KOPT-K1 (cell line): ENCODE data around the gene CCR2.

Source experiments
- H3K27ac ChIP-seq: fragments of 200-600 bp; sonication (generic); 2 replicates; pipeline ENCODE4 v1.5.1; 2016; ENCODE audit warnings: antibody characterized with exemption, mild to moderate bottlenecking, low read depth, low read length; ENCODE audit not compliant: poor library complexity, severe bottlenecking
- H3K36me3 ChIP-seq: fragments of 200-600 bp; sonication (generic); 2 replicates; pipeline ENCODE4 v1.5.1; 2017; ENCODE audit warnings: antibody characterized with exemption, mild to moderate bottlenecking, low read length, moderate library complexity; ENCODE audit not compliant: insufficient read depth
- H3K9me3 ChIP-seq: fragments of 200-600 bp; sonication (generic); 2 replicates; pipeline ENCODE4 v1.5.1; 2017; ENCODE audit warnings: antibody characterized with exemption, low read length, mild to moderate bottlenecking; ENCODE audit not compliant: insufficient read depth, poor library complexity, severe bottlenecking

CCR2 gene

GRCh38 chr3:46365737-46366524, 12.0 kb downstream of the CCR2 start:
- H3K9me3 ChIP-seq: no peaks in the 10 kb centered on the region
- H3K36me3 ChIP-seq: no peaks in the 10 kb centered on the region
- no peak overlapping the region for H3K27ac ChIP-seq

DNA sequence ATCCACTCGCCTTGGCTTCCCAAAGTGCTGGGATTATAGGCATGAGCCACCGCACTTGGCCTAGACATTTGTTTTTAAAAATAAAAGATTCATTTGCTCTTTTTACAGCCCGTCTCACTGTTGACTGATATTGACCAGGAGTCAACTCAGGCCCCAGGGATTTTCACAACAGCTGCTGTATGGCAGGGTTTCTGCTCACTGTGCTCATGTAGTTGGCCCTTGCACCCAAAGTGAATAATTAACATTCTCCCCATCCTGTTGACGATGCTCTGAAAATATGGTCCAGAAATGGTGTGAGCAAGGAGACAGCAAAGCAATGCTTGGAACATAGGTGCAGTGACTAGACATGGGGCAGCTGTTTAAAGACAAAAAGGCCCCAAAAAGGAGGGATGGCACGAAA, 13.9 kb downstream of the CCR2 start:
- Histone ChIP-seq H3K36me3 (no peaks in the 10 kb centered on the region), H3K27ac (no peak overlapping the region), H3K9me3 (no peaks in the 10 kb centered on the region)

- Histone ChIP-seq H3K27ac (no peak overlapping the region), H3K36me3 (no peaks in the 10 kb centered on the region), H3K9me3 (no peaks in the 10 kb centered on the region)
Observed at GRCh38 chr3:46368569-46368968, 14.7 kb downstream of the CCR2 start.

DNA sequence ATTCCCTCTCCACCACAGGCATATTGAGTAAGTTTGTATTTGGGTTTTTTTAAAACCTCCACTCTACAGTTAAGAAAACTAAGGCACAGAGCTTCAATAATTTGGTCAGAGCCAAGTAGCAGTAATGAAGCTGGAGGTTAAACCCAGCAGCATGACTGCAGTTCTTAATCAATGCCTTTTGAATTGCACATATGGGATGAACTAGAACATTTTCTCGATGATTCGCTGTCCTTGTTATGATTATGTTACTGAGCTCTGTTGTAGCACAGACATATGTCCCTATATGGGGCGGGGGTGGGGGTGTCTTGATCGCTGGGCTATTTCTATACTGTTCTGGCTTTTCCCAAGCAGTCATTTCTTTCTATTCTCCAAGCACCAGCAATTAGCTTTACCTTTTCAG, 15.2 kb downstream of the CCR2 start:
- Histone ChIP-seq H3K27ac (peak overlapping the region; percentile 34), H3K9me3 (no peaks in the 10 kb centered on the region), H3K36me3 (no peaks in the 10 kb centered on the region)

- H3K36me3 ChIP-seq: no peaks in the 10 kb centered on the region
- no peaks in the 10 kb centered on the region for H3K9me3 ChIP-seq
- peak overlapping the region; percentile 34 for H3K27ac ChIP-seq
Observed at GRCh38 chr3:46369675-46370132, 15.8 kb downstream of the CCR2 start.

DNA sequence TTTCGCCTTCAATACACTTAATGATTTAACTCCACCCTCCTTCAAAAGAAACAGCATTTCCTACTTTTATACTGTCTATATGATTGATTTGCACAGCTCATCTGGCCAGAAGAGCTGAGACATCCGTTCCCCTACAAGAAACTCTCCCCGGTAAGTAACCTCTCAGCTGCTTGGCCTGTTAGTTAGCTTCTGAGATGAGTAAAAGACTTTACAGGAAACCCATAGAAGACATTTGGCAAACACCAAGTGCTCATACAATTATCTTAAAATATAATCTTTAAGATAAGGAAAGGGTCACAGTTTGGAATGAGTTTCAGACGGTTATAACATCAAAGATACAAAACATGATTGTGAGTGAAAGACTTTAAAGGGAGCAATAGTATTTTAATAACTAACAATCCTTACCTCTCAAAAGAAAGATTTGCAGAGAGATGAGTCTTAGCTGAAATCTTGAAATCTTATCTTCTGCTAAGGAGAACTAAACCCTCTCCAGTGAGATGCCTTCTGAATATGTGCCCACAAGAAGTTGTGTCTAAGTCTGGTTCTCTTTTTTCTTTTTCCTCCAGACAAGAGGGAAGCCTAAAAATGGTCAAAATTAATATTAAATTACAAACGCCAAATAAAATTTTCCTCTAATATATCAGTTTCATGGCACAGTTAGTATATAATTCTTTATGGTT, 17.1 kb downstream of the CCR2 start, which contains the start of gene CCR5:
Gene CCR5 (plus strand): TSS at position 108 of the 680 bp plus-strand sequence. CDS start 1,957 bp downstream, outside the sequence.
- peak within 1 kb of the TSS; percentile 34 for H3K27ac ChIP-seq
- no peaks in the 10 kb centered on the region for H3K36me3 ChIP-seq
- no peaks in the 10 kb centered on the region for H3K9me3 ChIP-seq

GRCh38 chr3:46371519-46372340, 17.8 kb downstream of the CCR2 start:
- Histone ChIP-seq H3K27ac (peak overlapping the region; percentile 34), H3K36me3 (no peaks in the 10 kb centered on the region), H3K9me3 (no peaks in the 10 kb centered on the region)

DNA sequence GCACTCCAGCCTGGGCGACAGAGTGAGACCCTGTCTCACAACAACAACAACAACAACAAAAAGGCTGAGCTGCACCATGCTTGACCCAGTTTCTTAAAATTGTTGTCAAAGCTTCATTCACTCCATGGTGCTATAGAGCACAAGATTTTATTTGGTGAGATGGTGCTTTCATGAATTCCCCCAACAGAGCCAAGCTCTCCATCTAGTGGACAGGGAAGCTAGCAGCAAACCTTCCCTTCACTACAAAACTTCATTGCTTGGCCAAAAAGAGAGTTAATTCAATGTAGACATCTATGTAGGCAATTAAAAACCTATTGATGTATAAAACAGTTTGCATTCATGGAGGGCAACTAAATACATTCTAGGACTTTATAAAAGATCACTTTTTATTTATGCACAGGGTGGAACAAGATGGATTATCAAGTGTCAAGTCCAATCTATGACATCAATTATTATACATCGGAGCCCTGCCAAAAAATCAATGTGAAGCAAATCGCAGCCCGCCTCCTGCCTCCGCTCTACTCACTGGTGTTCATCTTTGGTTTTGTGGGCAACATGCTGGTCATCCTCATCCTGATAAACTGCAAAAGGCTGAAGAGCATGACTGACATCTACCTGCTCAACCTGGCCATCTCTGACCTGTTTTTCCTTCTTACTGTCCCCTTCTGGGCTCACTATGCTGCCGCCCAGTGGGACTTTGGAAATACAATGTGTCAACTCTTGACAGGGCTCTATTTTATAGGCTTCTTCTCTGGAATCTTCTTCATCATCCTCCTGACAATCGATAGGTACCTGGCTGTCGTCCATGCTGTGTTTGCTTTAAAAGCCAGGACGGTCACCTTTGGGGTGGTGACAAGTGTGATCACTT, 18.8 kb downstream of the CCR2 start:
- Histone ChIP-seq H3K9me3 (no peaks in the 10 kb centered on the region), H3K27ac (no peak overlapping the region), H3K36me3 (no peaks in the 10 kb centered on the region)

- Histone ChIP-seq H3K27ac (peak overlapping the region; percentile 54), H3K36me3 (no peaks in the 10 kb centered on the region), H3K9me3 (no peaks in the 10 kb centered on the region)
Observed at GRCh38 chr3:46374755-46375154, 20.8 kb downstream of the CCR2 start.

- peak overlapping the region; percentile 54 for H3K27ac ChIP-seq
- no peaks in the 10 kb centered on the region for H3K9me3 ChIP-seq
- H3K36me3 ChIP-seq: no peaks in the 10 kb centered on the region
Observed at GRCh38 chr3:46375218-46375617, 21.3 kb downstream of the CCR2 start.

DNA sequence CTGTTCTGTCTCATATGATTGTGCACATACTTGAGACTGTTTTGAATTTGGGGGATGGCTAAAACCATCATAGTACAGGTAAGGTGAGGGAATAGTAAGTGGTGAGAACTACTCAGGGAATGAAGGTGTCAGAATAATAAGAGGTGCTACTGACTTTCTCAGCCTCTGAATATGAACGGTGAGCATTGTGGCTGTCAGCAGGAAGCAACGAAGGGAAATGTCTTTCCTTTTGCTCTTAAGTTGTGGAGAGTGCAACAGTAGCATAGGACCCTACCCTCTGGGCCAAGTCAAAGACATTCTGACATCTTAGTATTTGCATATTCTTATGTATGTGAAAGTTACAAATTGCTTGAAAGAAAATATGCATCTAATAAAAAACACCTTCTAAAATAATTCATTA, 21.9 kb downstream of the CCR2 start:
- Histone ChIP-seq H3K9me3 (no peaks in the 10 kb centered on the region), H3K27ac (peak overlapping the region; percentile 54), H3K36me3 (no peaks in the 10 kb centered on the region)

DNA sequence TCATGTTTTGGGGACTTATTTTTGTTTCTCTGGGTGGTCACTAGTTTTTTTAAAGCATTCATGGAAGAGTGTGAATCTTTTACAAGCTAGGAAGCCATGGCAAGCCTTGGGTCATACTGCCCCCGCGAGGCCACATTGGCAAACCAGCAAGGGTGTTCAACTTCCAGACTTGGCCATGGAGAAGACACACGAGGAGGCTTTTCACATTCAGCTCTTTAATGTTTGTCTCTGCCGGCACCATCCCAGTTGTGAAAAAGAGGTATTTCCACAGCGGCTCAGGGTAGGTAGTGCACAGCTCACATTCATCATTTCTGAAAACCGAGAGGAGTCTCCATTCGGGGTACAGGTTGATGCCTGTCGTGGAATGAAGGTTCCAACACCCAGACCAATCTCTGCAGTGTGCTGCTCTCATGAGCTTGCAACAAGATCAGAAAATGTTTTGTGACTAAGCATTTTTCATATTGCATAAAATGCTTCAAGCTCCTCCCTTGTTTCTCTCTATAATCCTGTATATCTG, 24.6 kb downstream of the CCR2 start:
- Histone ChIP-seq H3K9me3 (no peaks in the 10 kb centered on the region), H3K27ac (no peak overlapping the region), H3K36me3 (no peaks in the 10 kb centered on the region)

GRCh38 chr3:46380471-46381221, 26.7 kb downstream of the CCR2 start:
- no peaks in the 10 kb centered on the region for H3K9me3 ChIP-seq
- no peaks in the 10 kb centered on the region for H3K36me3 ChIP-seq
- peak overlapping the region; percentile 55 for H3K27ac ChIP-seq
